OCI-LY7 (cell line): ENCODE results near the gene PNPLA1. TPM values are rescaled to one million over a fixed set of nuclear protein-coding genes. Genes with fewer than 3 reads are reported as not detected.

Experiments
- BruUV-seq: library from RNA; stranded (reverse); fragments of 400-500 nt; replicated peaks from 2 replicates; lab custom pipeline; 2021; lab: Mats Ljungman, UMichigan
- CTCF ChIA-PET: fragments of 300-600 bp; sonication (Branson Sonifier 250); formaldehyde crosslinking; loops from one replicate; lab custom pipeline; 2022; ENCODE audit warnings: antibody characterized with exemption; ENCODE audit not compliant: unreplicated experiment; lab: Charles Lee
- POLR2A ChIA-PET: fragments of 300-600 bp; sonication (Branson Sonifier 250); formaldehyde crosslinking; loops from one replicate; lab custom pipeline; 2022; ENCODE audit warnings: antibody characterized with exemption; lab: Charles Lee
- DNase-seq: peaks from one replicate; pipeline ENCODE4 v3.0.0-alpha.2; 2015; ENCODE audit warnings: low spot score
- H2AFZ ChIP-seq: fragments of 200-600 bp; sonication (generic), shearing (Covaris generic); 2 replicates; pipeline ENCODE4 v1.6.1; 2014; ENCODE audit warnings: mild to moderate bottlenecking, antibody characterized with exemption, low read length, moderate library complexity
- H3K27ac ChIP-seq: fragments of 200-600 bp; sonication (generic); 2 replicates; pipeline ENCODE4 v1.5.1; 2014; ENCODE audit warnings: mixed run types, low read depth, mild to moderate bottlenecking, moderate library complexity, low read length, inconsistent platforms; ENCODE audit not compliant: poor library complexity, severe bottlenecking
- H3K36me3 ChIP-seq: fragments of 200-600 bp; sonication (generic); 2 replicates; pipeline ENCODE4 v1.6.1; 2014; ENCODE audit warnings: mild to moderate bottlenecking, antibody characterized with exemption, low read length, moderate library complexity, mixed read lengths; ENCODE audit not compliant: insufficient read depth
- H3K4me1 ChIP-seq: fragments of 200-600 bp; sonication (generic); 2 replicates; pipeline ENCODE4 v1.5.1; 2014; ENCODE audit warnings: mild to moderate bottlenecking, low read length; ENCODE audit not compliant: insufficient read depth, poor library complexity, severe bottlenecking
- H3K4me2 ChIP-seq: fragments of 200-600 bp; sonication (generic); 2 replicates; pipeline ENCODE4 v1.6.1; 2014; ENCODE audit warnings: mild to moderate bottlenecking, low read length
- H3K4me3 ChIP-seq: fragments of 200-600 bp; sonication (generic); 2 replicates; pipeline ENCODE4 v1.5.1; 2014; ENCODE audit warnings: mild to moderate bottlenecking, low read depth, low read length; ENCODE audit not compliant: poor library complexity, severe bottlenecking
- H3K79me2 ChIP-seq: fragments of 200-600 bp; sonication (generic); 2 replicates; pipeline ENCODE4 v1.6.1; 2016; ENCODE audit warnings: low read depth, mild to moderate bottlenecking, low read length, moderate library complexity, mixed read lengths; ENCODE audit not compliant: insufficient read depth
- H3K9me2 ChIP-seq: fragments of 200-600 bp; sonication (generic); 2 replicates; pipeline ENCODE4 v1.6.1; 2016; ENCODE audit warnings: mild to moderate bottlenecking, low read length, mixed read lengths; ENCODE audit not compliant: insufficient read depth
- H3K9me3 ChIP-seq: fragments of 200-600 bp; sonication (generic); 2 replicates; pipeline ENCODE4 v1.6.1; 2014; ENCODE audit warnings: mild to moderate bottlenecking, mixed run types, low read length, mixed read lengths
- H4K20me1 ChIP-seq: fragments of 200-600 bp; sonication (generic); 2 replicates; pipeline ENCODE4 v1.6.1; 2014; ENCODE audit warnings: mild to moderate bottlenecking, antibody characterized with exemption, low read length, moderate library complexity, mixed read lengths; ENCODE audit not compliant: insufficient read depth
- CTCF ChIP-seq: fragments of 200-600 bp; sonication (generic); conservative IDR thresholded peaks from 2 replicates; pipeline ENCODE4 v1.5.1; 2014; ENCODE audit warnings: mild to moderate bottlenecking, antibody characterized with exemption, low read length, moderate library complexity, mixed read lengths
- EZH2phosphoT487 ChIP-seq: fragments of 200-600 bp; sonication (generic); IDR thresholded peaks from 2 replicates; pipeline ENCODE4 v1.6.1; 2018; ENCODE audit warnings: low read depth, borderline replicate concordance, mild to moderate bottlenecking, mixed run types, antibody characterized with exemption, low read length, moderate library complexity, mixed read lengths
- intact Hi-C: fragments of 100-400 bp; cut with micrococcal nuclease; formaldehyde crosslinking; loops from one replicate; pipeline ENCODE4 v1.10.0; 2022; ENCODE audit not compliant: unreplicated experiment
- total RNA-seq, 2 experiments: library from RNA; depleted of rRNA in 1 of 2; stranded (reverse); fragments of >200 nt in 1 of 2; shearing (Covaris generic) in 1 of 2; gene quantifications; 2 replicates each; pipeline ENCODE4 v1.2.3, GENCODE V29; 2014 to 2022

Gene PNPLA1
- total RNA-seq, 2 experiments from 2014 or later = not detected

GRCh38 chr6:36286858-36287257, 17.0 kb downstream of the PNPLA1 start:
- no peaks in the 10 kb centered on the region for H4K20me1 ChIP-seq
- ChIA-PET CTCF (no interaction called here), POLR2A (interaction anchor here (0.6 to 1.4 kb wide), 3 partner anchors 12 to 166 kb away, joined by 3 read pairs; no protein-coding TSS in a partner anchor)
- H2AFZ ChIP-seq = no peak overlapping the region
- no TSS peak for BruUV-seq
- H3K79me2 ChIP-seq = no peaks in the 10 kb centered on the region
- H3K4me2 ChIP-seq = no peak overlapping the region
- TF ChIP-seq EZH2phosphoT487 (no peak), CTCF (no peak)
- no peaks in the 10 kb centered on the region for H3K4me1 ChIP-seq
- no peaks in the 10 kb centered on the region for H3K9me2 ChIP-seq
- no peak overlapping the region for H3K27ac ChIP-seq
- no peaks in the 10 kb centered on the region for H3K36me3 ChIP-seq
- H3K9me3 ChIP-seq = no peaks in the 10 kb centered on the region
- no peak for DNase-seq
- intact Hi-C loops = no loop called here
- H3K4me3 ChIP-seq = no peak overlapping the region

- TF ChIP-seq CTCF (no peak), EZH2phosphoT487 (no peak)
Measured at GRCh38 chr6:36289281-36289878, 19.5 kb downstream of the PNPLA1 start.

More at GRCh38 chr6:36289281-36289878, 19.5 kb downstream of the PNPLA1 start:
- H3K4me1 ChIP-seq = no peaks in the 10 kb centered on the region
- no peak for DNase-seq
- H2AFZ ChIP-seq = no peak overlapping the region
- no peaks in the 10 kb centered on the region for H3K79me2 ChIP-seq
- H3K4me3 ChIP-seq = no peak overlapping the region
- BruUV-seq = no TSS peak
- H3K4me2 ChIP-seq = no peak overlapping the region
- intact Hi-C loops = no loop called here
- H3K27ac ChIP-seq = no peak overlapping the region
- ChIA-PET POLR2A (interaction anchor here (0.5 kb wide), 1 partner anchor 250 kb away, joined by 3 read pairs; no protein-coding TSS in a partner anchor), CTCF (interaction anchor here (2.0 kb wide), 1 partner anchor 13 kb away, joined by 7 read pairs; no protein-coding TSS in a partner anchor)
- no peaks in the 10 kb centered on the region for H3K36me3 ChIP-seq
- no peaks in the 10 kb centered on the region for H3K9me3 ChIP-seq
- no peaks in the 10 kb centered on the region for H3K9me2 ChIP-seq
- no peaks in the 10 kb centered on the region for H4K20me1 ChIP-seq
